IPS-18c (cell line): ENCODE results near the gene INTS11.

Source experiments
- H3K4me3 ChIP-seq: 2 replicates; pipeline ENCODE4 v1.7.0; 2013; ENCODE audit warnings: low read depth, mild to moderate bottlenecking, low read length, moderate library complexity; ENCODE audit not compliant: insufficient read depth
- H3K9me3 ChIP-seq: one replicate; pipeline ENCODE4 v1.6.1; 2013; ENCODE audit warnings: mild to moderate bottlenecking, low read length, moderate library complexity; ENCODE audit not compliant: control insufficient read depth, insufficient read depth

Gene INTS11

GRCh38 chr1:1359664-1360468, 35.4 kb upstream of the INTS11 start:
- Histone ChIP-seq H3K4me3 (no peak overlapping the region), H3K9me3 (no peaks in the 10 kb centered on the region)

GRCh38 chr1:1359308-1359663, 34.8 kb upstream of the INTS11 start:
- Histone ChIP-seq H3K4me3 (no peak overlapping the region), H3K9me3 (no peaks in the 10 kb centered on the region)

- Histone ChIP-seq H3K4me3 (peak within 1 kb of the TSS; percentile 36), H3K9me3 (no peaks in the 10 kb centered on the region)
Observed at GRCh38 chr1:1358433-1359271, 34.2 kb upstream of the INTS11 start, which contains the start of gene MXRA8. Gene MXRA8 (minus strand): TSS chr1:1358555. CDS start chr1:1358504, 51 bp downstream.

GRCh38 chr1:1357871-1358432, 33.5 kb upstream of the INTS11 start:
- no peaks in the 10 kb centered on the region for H3K9me3 ChIP-seq
- peak overlapping the region; percentile 36 for H3K4me3 ChIP-seq

- Histone ChIP-seq H3K9me3 (no peaks in the 10 kb centered on the region), H3K4me3 (no peak overlapping the region)
Observed at GRCh38 chr1:1356796-1357401, 32.4 kb upstream of the INTS11 start.

- no peak overlapping the region for H3K4me3 ChIP-seq
- H3K9me3 ChIP-seq, result no peaks in the 10 kb centered on the region
Observed at GRCh38 chr1:1356166-1356795, 31.8 kb upstream of the INTS11 start.

GRCh38 chr1:1355416-1355815, 31.0 kb upstream of the INTS11 start:
- Histone ChIP-seq H3K9me3 (no peaks in the 10 kb centered on the region), H3K4me3 (no peak overlapping the region)

GRCh38 chr1:1354271-1355247, 30.1 kb upstream of the INTS11 start:
- peak overlapping the region; percentile 40 for H3K4me3 ChIP-seq
- H3K9me3 ChIP-seq, result peaks cover 2% of the 10 kb centered on the region

- Histone ChIP-seq H3K9me3 (peaks cover 3% of the 10 kb centered on the region), H3K4me3 (peak overlapping the region; percentile 40; the same call in 1 of the 2 replicates)
Observed at GRCh38 chr1:1353389-1354151, 29.1 kb upstream of the INTS11 start.

GRCh38 chr1:1352786-1353388, 28.4 kb upstream of the INTS11 start:
- Histone ChIP-seq H3K9me3 (peaks cover 3% of the 10 kb centered on the region), H3K4me3 (0 out of 2 replicates have a peak overlapping the region, but pooled peaks have one; percentile 20)

GRCh38 chr1:1351511-1352427, 27.3 kb upstream of the INTS11 start:
- Histone ChIP-seq H3K9me3 (peaks cover 3% of the 10 kb centered on the region), H3K4me3 (peak overlapping the region; percentile 34; the same call in 1 of the 2 replicates)

GRCh38 chr1:1349256-1350012, 25.0 kb upstream of the INTS11 start, which contains the start of gene DVL1:
Gene DVL1 (minus strand): TSS chr1:1349418. CDS start chr1:1349065, 353 bp downstream.
- peak within 1 kb of the TSS; percentile 83 for H3K4me3 ChIP-seq
- peaks cover 3% of the 10 kb centered on the region for H3K9me3 ChIP-seq

GRCh38 chr1:1348420-1349255, 24.2 kb upstream of the INTS11 start:
- peaks cover 3% of the 10 kb centered on the region for H3K9me3 ChIP-seq
- peak overlapping the region; percentile 74 for H3K4me3 ChIP-seq
